ENCODE results near the gene DMAC2.
"Not testable (repeated sequence)": the region's sequence is repeated elsewhere in the genome, so short reads cannot be mapped to it uniquely, and the experiment has no call there.

DMAC2 gene

GRCh38 chr19:41439441-41440222 lies at the start of gene DMAC2:
Gene DMAC2 (minus strand): TSS chr19:41439912. CDS start chr19:41439899, 13 bp downstream.
- Histone ChIP-seq H3K79me2 (ENCODE audit: control insufficient read depth, insufficient read depth, low read length, unreplicated experiment) (peaks cover 3% of the 10 kb centered on the region), H3K27ac (ENCODE audit: low read depth, low read length) (peak within 1 kb of the TSS; percentile 84), H3K4me1 (ENCODE audit: control insufficient read depth, insufficient read depth, low read length, unreplicated experiment) (no peaks in the 10 kb centered on the region), H2AFZ (ENCODE audit: low read length, unreplicated experiment) (peak within 1 kb of the TSS; percentile 87), H3K4me3 (ENCODE audit: low read depth, low read length) (peak within 1 kb of the TSS; percentile 95), H3K27me3 (ENCODE audit: insufficient read depth, low read length) (no peaks in the 10 kb centered on the region), H3K36me3 (ENCODE audit: insufficient read depth, low read length) (no peaks in the 10 kb centered on the region)

- peaks cover 22% of the 10 kb centered on the region for H3K27me3 ChIP-seq (ENCODE audit: insufficient read depth, low read length)
- not testable (repeated sequence) for H3K79me2 ChIP-seq (ENCODE audit: control insufficient read depth, insufficient read depth, low read length, unreplicated experiment); H2AFZ ChIP-seq (ENCODE audit: low read length, unreplicated experiment); H3K4me3 ChIP-seq (ENCODE audit: low read depth, low read length); H3K4me1 ChIP-seq (ENCODE audit: control insufficient read depth, insufficient read depth, low read length, unreplicated experiment); H3K27ac ChIP-seq (ENCODE audit: low read depth, low read length); H3K36me3 ChIP-seq (ENCODE audit: insufficient read depth, low read length)
These were observed 47.2 kb upstream of the DMAC2 start for GRCh38 chr19:41486953-41487352.

- Histone ChIP-seq H3K4me3 (ENCODE audit: low read depth, low read length) (no peak overlapping the region), H3K36me3 (ENCODE audit: insufficient read depth, low read length) (no peaks in the 10 kb centered on the region), H2AFZ (ENCODE audit: low read length, unreplicated experiment) (no peak overlapping the region), H3K79me2 (ENCODE audit: control insufficient read depth, insufficient read depth, low read length, unreplicated experiment) (no peaks in the 10 kb centered on the region), H3K4me1 (ENCODE audit: control insufficient read depth, insufficient read depth, low read length, unreplicated experiment) (no peaks in the 10 kb centered on the region), H3K27ac (ENCODE audit: low read depth, low read length) (no peak overlapping the region), H3K27me3 (ENCODE audit: insufficient read depth, low read length) (peaks cover 25% of the 10 kb centered on the region)
These were observed 45.1 kb upstream of the DMAC2 start for GRCh38 chr19:41484822-41485221.

GRCh38 chr19:41480336-41480735 lies 40.6 kb upstream of the DMAC2 start:
- Histone ChIP-seq H3K27me3 (ENCODE audit: insufficient read depth, low read length) (peaks cover 29% of the 10 kb centered on the region), H3K4me3 (ENCODE audit: low read depth, low read length) (no peak overlapping the region), H3K27ac (ENCODE audit: low read depth, low read length) (no peak overlapping the region), H3K79me2 (ENCODE audit: control insufficient read depth, insufficient read depth, low read length, unreplicated experiment) (no peaks in the 10 kb centered on the region), H3K36me3 (ENCODE audit: insufficient read depth, low read length) (no peaks in the 10 kb centered on the region), H3K4me1 (ENCODE audit: control insufficient read depth, insufficient read depth, low read length, unreplicated experiment) (no peaks in the 10 kb centered on the region), H2AFZ (ENCODE audit: low read length, unreplicated experiment) (no peak overlapping the region)

- Histone ChIP-seq H2AFZ (ENCODE audit: low read length, unreplicated experiment) (no peak overlapping the region), H3K27me3 (ENCODE audit: insufficient read depth, low read length) (peaks cover 29% of the 10 kb centered on the region), H3K79me2 (ENCODE audit: control insufficient read depth, insufficient read depth, low read length, unreplicated experiment) (no peaks in the 10 kb centered on the region), H3K4me1 (ENCODE audit: control insufficient read depth, insufficient read depth, low read length, unreplicated experiment) (no peaks in the 10 kb centered on the region), H3K27ac (ENCODE audit: low read depth, low read length) (no peak overlapping the region), H3K36me3 (ENCODE audit: insufficient read depth, low read length) (no peaks in the 10 kb centered on the region), H3K4me3 (ENCODE audit: low read depth, low read length) (no peak overlapping the region)
These were observed 40.1 kb upstream of the DMAC2 start for GRCh38 chr19:41479757-41480191.

- Histone ChIP-seq H3K79me2 (ENCODE audit: control insufficient read depth, insufficient read depth, low read length, unreplicated experiment) (no peaks in the 10 kb centered on the region), H2AFZ (ENCODE audit: low read length, unreplicated experiment) (no peak overlapping the region), H3K36me3 (ENCODE audit: insufficient read depth, low read length) (no peaks in the 10 kb centered on the region), H3K4me3 (ENCODE audit: low read depth, low read length) (no peak overlapping the region), H3K4me1 (ENCODE audit: control insufficient read depth, insufficient read depth, low read length, unreplicated experiment) (no peaks in the 10 kb centered on the region), H3K27me3 (ENCODE audit: insufficient read depth, low read length) (peaks cover 24% of the 10 kb centered on the region), H3K27ac (ENCODE audit: low read depth, low read length) (no peak overlapping the region)
These were observed 39.4 kb upstream of the DMAC2 start for GRCh38 chr19:41478875-41479756.

GRCh38 chr19:41478171-41478570 lies 38.5 kb upstream of the DMAC2 start:
- Histone ChIP-seq H3K27me3 (ENCODE audit: insufficient read depth, low read length) (peaks cover 19% of the 10 kb centered on the region), H3K27ac (ENCODE audit: low read depth, low read length) (no peak overlapping the region)

GRCh38 chr19:41476583-41476982 lies 36.9 kb upstream of the DMAC2 start:
- Histone ChIP-seq H3K36me3 (ENCODE audit: insufficient read depth, low read length) (no peaks in the 10 kb centered on the region), H3K27ac (ENCODE audit: low read depth, low read length) (no peak overlapping the region), H3K4me3 (ENCODE audit: low read depth, low read length) (no peak overlapping the region), H3K79me2 (ENCODE audit: control insufficient read depth, insufficient read depth, low read length, unreplicated experiment) (no peaks in the 10 kb centered on the region), H3K27me3 (ENCODE audit: insufficient read depth, low read length) (peaks cover 17% of the 10 kb centered on the region; the same call in 1 of the 2 replicates), H3K4me1 (ENCODE audit: control insufficient read depth, insufficient read depth, low read length, unreplicated experiment) (no peaks in the 10 kb centered on the region), H2AFZ (ENCODE audit: low read length, unreplicated experiment) (no peak overlapping the region)

More at GRCh38 chr19:41478171-41478570, 38.5 kb upstream of the DMAC2 start:
- H3K4me1 ChIP-seq (ENCODE audit: control insufficient read depth, insufficient read depth, low read length, unreplicated experiment) = no peaks in the 10 kb centered on the region
- no peak overlapping the region for H3K4me3 ChIP-seq (ENCODE audit: low read depth, low read length)
- no peaks in the 10 kb centered on the region for H3K36me3 ChIP-seq (ENCODE audit: insufficient read depth, low read length)
- H2AFZ ChIP-seq (ENCODE audit: low read length, unreplicated experiment) = no peak overlapping the region
- no peaks in the 10 kb centered on the region for H3K79me2 ChIP-seq (ENCODE audit: control insufficient read depth, insufficient read depth, low read length, unreplicated experiment)

GRCh38 chr19:41463257-41464256 lies 23.8 kb upstream of the DMAC2 start:
- peaks cover 85% of the 10 kb centered on the region for H3K27me3 ChIP-seq (ENCODE audit: insufficient read depth, low read length)
- H3K4me3 ChIP-seq (ENCODE audit: low read depth, low read length); H3K27ac ChIP-seq (ENCODE audit: low read depth, low read length); H2AFZ ChIP-seq (ENCODE audit: low read length, unreplicated experiment); H3K4me1 ChIP-seq (ENCODE audit: control insufficient read depth, insufficient read depth, low read length, unreplicated experiment); H3K79me2 ChIP-seq (ENCODE audit: control insufficient read depth, insufficient read depth, low read length, unreplicated experiment); H3K36me3 ChIP-seq (ENCODE audit: insufficient read depth, low read length): not testable (repeated sequence)

GRCh38 chr19:41462497-41462896 lies 22.8 kb upstream of the DMAC2 start:
- Histone ChIP-seq H3K27me3 (ENCODE audit: insufficient read depth, low read length) (peaks cover 84% of the 10 kb centered on the region), H3K4me3 (ENCODE audit: low read depth, low read length) (no peak overlapping the region), H3K79me2 (ENCODE audit: control insufficient read depth, insufficient read depth, low read length, unreplicated experiment) (no peaks in the 10 kb centered on the region), H2AFZ (ENCODE audit: low read length, unreplicated experiment) (no peak overlapping the region), H3K36me3 (ENCODE audit: insufficient read depth, low read length) (no peaks in the 10 kb centered on the region), H3K27ac (ENCODE audit: low read depth, low read length) (no peak overlapping the region), H3K4me1 (ENCODE audit: control insufficient read depth, insufficient read depth, low read length, unreplicated experiment) (no peaks in the 10 kb centered on the region)
